ENCODE data around the gene BLOC1S5. TPM values are rescaled to one million over a fixed set of nuclear protein-coding genes. Genes with fewer than 3 reads are reported as not detected.

Gene BLOC1S5
- total RNA-seq, 4 donors from 2014 or later, result 10.7 to 15.3 (median 11.6) TPM

GRCh38 chr6:8080362-8081151, 16.4 kb upstream of the BLOC1S5 start:
- no peaks in the 10 kb centered on the region for H3K36me3 ChIP-seq
- no peak overlapping the region for H3K4me3 ChIP-seq
- H3K4me1 ChIP-seq, result peaks cover 0 to 28% (median 0%) of the 10 kb centered on the region in 4 donors
- no peaks in the 10 kb centered on the region for H3K27me3 ChIP-seq
- TF ChIP-seq POLR2A (IDR thresholded peaks at IDR 0.05), result no peak
- no peak for TF ChIP-seq EP300 (IDR thresholded peaks at IDR 0.05)
- TF ChIP-seq CTCF (IDR thresholded peaks at IDR 0.05), result no peak
- no peak overlapping the region for H3K27ac ChIP-seq
- no peak for DNase-seq (ENCODE audit: low spot score in 2 of 2)
- H3K9me3 ChIP-seq, result no peaks in the 10 kb centered on the region
- 67 to 77% methylated on average over 4 of the region's 4 CpGs for WGBS, 2 donors

- Histone ChIP-seq H3K4me3 (no peak overlapping the region), H3K4me1 (peaks cover 0 to 16% (median 0%) of the 10 kb centered on the region in 4 donors), H3K27me3 (no peaks in the 10 kb centered on the region), H3K27ac (no peak overlapping the region), H3K9me3 (no peaks in the 10 kb centered on the region), H3K36me3 (no peaks in the 10 kb centered on the region)
- 94 to 95% methylated on average over 2 of the region's 2 CpGs for WGBS, 2 donors
- no peak for TF ChIP-seq POLR2A (IDR thresholded peaks at IDR 0.05)
- TF ChIP-seq CTCF (IDR thresholded peaks at IDR 0.05), result no peak
- TF ChIP-seq EP300 (IDR thresholded peaks at IDR 0.05), result no peak
- DNase-seq (ENCODE audit: low spot score in 2 of 2), result no peak
These were observed 14.9 kb upstream of the BLOC1S5 start for GRCh38 chr6:8079126-8079525.

- Histone ChIP-seq H3K27ac (no peak overlapping the region), H3K27me3 (no peaks in the 10 kb centered on the region), H3K36me3 (no peaks in the 10 kb centered on the region), H3K4me3 (no peak overlapping the region), H3K4me1 (peaks cover 0 to 7% (median 0%) of the 10 kb centered on the region in 4 donors), H3K9me3 (no peaks in the 10 kb centered on the region)
- TF ChIP-seq POLR2A (IDR thresholded peaks at IDR 0.05) (no peak), EP300 (IDR thresholded peaks at IDR 0.05) (no peak), CTCF (IDR thresholded peaks at IDR 0.05) (no peak)
- no peak for DNase-seq (ENCODE audit: low spot score in 2 of 2)
- WGBS, 2 donors, result 83 to 90% methylated on average over 2 of the region's 2 CpGs
These were observed 13.8 kb upstream of the BLOC1S5 start for GRCh38 chr6:8077991-8078390.

GRCh38 chr6:8075704-8076103, 11.5 kb upstream of the BLOC1S5 start:
- no peak for DNase-seq (ENCODE audit: low spot score in 2 of 2)

More at GRCh38 chr6:8075704-8076103, 11.5 kb upstream of the BLOC1S5 start:
- H3K27me3 ChIP-seq, result no peaks in the 10 kb centered on the region
- TF ChIP-seq CTCF (IDR thresholded peaks at IDR 0.05), result no peak
- no peak for TF ChIP-seq POLR2A (IDR thresholded peaks at IDR 0.05)
- no peak for TF ChIP-seq EP300 (IDR thresholded peaks at IDR 0.05)
- H3K27ac ChIP-seq, result no peak overlapping the region
- H3K9me3 ChIP-seq, result no peaks in the 10 kb centered on the region
- H3K36me3 ChIP-seq, result no peaks in the 10 kb centered on the region
- no peak overlapping the region for H3K4me3 ChIP-seq
- no peaks in the 10 kb centered on the region for H3K4me1 ChIP-seq
- WGBS, 2 donors, result 86 to 94% methylated on average over 3 of the region's 3 CpGs

Measured in tibial nerve (tissue), 4 donors.